ENCODE data around the gene TSPYL1.
"Not testable (repeated sequence)": the region's sequence is repeated elsewhere in the genome, so short reads cannot be mapped to it uniquely, and the experiment has no call there.

Gene TSPYL1

DNA sequence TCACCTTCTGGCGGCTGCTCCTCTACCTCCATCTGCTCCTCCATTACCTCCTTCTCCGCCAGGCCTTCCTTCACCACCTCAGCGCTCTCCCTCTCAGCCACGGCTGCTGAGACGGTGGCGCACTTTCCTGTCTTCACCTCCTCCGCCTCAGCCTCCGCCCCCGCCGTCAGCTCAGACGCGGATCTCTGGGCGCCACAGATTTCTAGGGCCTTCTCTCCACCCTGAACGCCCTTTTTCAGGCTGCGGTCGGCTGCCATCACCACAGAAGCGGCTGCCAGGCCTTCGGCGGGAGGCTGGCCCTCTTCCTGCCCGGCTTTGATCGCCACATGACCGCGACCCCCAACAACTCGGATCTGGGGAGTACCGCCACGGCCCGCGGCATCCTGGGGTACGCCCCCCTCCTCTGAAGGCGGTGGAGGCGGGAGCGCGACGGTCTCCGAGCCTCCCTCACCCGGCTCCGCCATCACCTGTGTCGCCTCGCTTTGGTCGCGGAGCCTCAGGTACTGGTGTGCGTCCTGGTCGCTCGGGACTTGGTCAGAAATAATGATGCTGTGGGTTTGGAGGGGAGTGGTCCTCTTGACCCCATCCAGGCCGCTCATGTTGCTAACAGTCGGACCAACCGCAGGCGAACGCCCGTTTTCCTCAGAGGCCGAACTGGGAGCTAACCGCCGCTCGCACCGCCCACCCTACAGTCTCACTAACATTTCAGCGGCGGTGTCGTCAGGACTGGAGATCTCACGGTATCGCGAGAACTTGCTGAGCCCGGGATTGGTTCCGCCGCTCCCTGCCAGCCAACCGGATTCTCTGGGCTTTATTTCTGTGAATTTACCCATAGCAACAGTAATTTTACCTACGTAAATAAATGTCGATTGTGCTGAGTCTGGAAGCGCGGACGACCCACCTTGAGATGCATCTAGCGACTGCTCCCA, at the start of gene TSPYL1:
Gene TSPYL1, minus strand, starts transcription at position 699 of the 929 bp plus-strand sequence. Its CDS starts 100 bp downstream, at position 599.
- DNase-seq, result peak; percentile 90

DNA sequence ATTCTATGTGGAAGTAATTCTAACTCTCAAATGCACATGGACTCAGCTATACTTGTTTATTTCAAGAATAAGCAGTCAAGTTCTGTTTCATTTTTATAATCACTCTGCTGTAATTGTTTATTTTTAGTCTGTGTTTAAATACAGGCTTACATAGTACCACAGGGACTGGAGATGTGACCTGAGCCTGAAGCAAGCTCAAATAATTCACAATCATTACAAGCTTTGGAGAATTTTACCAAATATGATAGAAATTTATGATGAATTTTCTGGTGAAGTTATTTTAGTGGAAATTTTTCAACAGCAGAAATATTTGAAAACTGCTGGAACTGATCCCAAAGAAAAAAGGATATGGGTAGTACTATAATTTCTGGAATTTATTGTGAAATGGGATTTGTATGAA, 49.4 kb upstream of the TSPYL1 start:
- DNase-seq, result no peak

DNA sequence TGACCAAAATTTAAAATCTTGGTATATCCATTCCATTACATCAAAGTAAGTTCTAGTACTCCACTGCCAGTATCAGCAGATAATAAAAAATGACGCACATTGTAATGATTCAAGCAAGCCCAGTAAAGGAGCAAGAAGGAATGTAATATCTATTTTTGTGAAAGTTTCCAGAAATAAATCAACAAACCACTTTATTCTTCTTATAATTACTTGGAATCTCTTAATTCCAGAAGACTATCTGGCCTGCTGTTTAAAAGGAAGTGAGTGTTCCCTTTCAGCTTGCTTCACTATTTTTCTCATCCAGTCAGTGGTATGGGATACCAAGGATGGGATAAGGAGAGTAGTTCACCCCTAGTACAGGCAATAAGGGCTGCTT, 48.8 kb upstream of the TSPYL1 start:
- no peak for DNase-seq

DNA sequence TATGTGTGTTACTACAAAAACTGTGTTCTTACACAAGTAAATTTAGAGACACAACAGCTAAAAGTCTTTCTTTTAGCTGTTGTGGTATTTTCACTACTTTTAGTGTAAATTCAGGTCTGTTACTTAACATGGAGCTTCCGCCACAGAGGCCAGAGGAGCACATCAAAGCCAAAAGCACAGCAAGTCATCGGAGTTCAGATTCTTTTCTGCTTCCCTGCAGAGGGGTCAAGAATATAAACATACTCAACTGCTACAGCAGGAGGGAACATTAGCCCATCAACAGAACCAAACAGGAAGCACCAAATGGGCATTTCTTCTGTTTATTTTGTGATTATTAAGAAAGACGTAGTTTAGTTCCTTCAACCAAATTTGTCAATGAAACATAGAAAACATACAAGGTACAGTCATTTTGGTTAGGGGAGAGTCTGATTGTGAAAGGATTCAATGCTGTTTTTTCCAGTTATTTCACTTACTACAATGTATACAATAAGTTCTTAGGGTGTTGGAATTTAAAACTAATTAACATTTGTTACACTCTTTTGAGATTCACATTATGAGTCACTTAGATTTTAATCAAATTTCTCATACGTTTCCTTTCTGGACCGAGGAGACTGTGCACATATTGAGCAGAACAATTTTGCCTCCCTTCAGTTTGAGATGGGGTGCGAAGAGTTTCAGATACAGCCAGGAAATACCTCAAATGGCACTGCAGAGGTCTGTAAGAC, 48.2 kb upstream of the TSPYL1 start:
- no peak for DNase-seq

DNA sequence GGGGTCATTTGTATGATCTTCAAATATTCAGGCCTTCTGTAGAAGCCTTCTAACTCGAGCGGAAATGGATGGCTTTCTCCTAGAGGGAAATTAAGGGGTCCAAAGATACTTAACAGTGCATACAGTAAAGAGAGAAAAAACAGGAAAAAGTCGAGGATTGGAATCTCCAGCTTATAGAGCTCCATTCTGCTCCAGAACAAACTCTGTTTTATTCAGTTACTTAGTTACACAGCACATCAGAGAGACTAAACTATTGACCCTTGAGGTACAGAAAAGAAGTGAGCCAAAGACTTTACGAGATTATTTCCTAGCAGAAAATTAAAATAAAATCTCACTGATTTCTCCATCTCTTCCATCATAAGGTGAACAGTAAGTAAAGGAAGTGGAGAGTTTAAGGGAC, 47.3 kb upstream of the TSPYL1 start:
- no peak for DNase-seq

DNA sequence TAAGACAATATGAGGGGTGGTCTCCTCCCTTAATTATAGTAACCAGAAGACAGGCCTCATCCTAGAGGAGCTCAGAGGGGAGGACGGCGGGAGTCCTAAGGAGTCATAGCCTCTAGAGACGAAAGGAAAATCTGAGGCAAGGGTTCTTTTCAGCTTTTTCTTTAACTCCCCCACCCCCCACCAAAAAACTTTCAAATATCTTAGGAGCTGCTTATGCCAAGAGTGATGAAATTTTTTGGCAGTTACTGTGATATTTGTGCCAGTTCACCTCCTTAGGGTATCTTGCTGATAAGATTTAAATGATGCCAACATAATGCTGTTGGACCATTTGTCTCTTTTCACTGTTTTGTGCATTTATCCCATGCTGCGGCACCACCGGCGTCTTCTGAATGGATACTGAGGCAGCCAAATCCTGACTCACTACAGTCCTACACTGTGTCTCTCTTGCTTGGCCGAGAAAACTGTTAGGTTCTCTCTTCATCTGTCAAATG, 46.5 kb upstream of the TSPYL1 start:
- DNase-seq, result no peak

DNA sequence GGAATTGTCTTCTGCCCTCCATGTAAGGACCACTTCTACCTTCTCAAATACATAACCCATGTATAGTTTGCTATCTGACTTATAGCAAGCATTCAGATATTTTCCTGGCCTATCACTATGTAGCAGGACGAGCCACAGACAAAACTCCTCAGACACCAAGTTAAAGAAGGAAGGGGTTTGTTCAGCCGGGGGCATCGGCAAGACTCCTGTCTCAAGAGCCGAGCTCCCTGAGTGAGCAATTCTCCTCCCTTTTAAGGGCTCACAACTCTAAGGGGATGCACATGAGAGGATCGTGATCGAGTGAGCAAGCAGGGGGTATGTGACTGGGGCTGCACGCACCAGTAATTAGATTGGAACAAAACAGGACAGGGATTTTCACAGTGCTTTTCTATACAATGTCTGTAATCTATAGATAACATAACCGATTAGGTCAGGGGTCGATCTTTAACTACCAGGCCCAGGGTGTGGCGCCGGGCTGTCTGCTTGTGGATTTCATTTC, 46.0 kb upstream of the TSPYL1 start:
- DNase-seq, result not testable (repeated sequence)

DNA sequence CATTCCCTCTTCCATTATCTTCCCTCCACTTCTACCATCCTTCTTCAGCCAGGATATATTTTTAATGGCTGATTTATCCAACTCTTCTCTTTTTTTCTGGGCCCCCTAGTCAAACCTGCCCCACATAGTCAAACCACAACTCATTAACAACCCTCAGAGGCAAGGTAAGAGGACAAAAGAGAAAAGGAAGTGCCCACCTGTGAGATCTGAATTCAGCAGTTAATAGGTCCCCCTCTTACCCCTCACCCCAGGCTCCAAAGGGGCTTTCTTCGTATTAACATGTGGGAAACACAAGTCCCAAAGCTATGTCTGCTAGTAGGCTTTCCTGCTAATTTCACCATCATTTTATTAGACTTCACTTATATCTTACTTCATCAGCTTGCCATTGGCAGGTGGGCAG, 44.1 kb upstream of the TSPYL1 start:
- no peak for DNase-seq

DNA sequence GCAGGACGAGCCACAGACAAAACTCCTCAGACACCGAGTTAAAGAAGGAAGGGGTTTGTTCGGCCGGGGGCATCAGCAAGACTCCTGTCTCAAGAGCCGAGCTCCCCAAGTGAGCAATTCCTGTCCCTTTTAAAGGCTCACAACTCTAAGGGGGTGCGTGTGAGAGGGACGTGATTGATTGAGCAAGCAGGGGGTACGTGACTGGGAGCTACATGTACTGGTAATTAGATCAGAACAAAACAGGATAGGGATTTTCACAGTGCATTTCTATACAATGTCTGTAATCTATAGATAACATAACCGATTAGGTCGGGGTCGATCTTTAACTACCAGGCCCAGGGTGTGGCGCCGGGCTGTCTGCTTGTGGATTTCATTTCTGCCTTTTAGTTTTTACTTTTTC, 42.2 kb upstream of the TSPYL1 start:
- not testable (repeated sequence) for DNase-seq

DNA sequence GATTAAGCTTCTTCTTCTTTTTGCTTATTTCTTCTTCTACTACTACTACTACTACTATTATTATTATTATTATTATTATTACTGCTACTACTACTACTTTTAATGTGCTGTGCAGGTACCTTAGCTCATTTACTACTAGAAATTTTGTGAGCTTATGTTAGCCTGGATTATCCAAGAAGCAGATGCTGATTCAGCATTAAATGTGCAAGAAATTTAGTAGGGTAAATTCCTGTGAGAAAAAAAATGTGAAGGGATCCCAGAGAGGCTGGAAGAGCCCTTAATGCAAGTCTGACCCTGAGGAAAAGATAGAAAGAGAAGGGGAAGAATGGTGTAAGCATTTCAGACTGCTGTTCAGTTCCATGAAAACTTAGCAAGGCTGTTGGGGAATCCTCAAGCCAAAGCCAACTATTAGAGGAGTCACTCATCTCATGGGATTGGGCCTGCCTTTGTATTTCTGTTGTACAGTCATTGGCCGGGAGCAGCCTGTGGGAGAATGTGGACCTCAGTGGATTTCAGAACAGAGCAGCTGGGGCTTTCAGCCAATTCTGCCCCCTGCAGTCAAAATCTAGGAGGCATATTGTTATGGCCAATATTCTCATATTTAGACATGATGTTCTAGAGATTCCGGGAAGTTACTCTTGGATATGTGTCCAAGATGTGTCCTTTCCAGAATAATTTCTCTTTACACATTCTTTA, 37.2 kb upstream of the TSPYL1 start:
- DNase-seq, result no peak

DNA sequence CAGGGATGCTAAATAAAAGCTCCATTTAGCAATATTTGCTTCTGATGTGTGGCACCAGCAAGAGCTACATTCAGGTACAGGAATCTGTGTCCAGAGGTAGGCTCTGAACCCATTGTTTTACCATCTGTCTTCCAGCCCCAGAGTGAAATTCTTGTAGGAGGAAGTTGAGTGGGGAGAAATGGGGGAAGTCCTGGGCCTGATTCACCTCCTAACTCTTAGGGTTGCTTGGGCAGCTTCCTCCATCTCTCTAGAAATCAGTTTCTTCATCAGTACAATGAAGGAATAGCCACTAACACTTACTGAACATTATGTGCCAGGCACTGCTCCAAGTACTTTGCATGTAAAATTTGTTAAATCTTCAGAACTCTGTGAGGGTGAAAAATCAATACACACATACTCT, 35.1 kb upstream of the TSPYL1 start:
- DNase-seq, result no peak

DNA sequence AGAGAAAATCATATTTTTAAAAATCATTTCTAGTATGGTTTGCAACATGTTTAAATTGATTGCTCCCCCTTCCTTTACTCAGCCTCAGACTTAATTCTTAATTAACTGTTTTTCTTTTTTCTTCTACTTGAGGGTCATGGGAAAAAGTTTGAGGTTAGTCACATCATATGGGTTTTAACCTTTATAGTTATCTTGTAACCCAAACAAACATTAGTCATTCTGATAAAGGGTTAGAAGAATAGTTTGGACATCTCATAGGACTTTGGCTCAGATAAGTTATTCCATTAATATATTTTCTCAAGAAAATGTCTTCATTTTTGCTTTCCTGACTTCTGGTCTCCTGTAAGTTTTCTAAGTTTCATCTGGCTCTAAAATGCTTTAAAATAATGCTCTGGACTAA, 34.5 kb upstream of the TSPYL1 start:
- DNase-seq, result no peak

DNA sequence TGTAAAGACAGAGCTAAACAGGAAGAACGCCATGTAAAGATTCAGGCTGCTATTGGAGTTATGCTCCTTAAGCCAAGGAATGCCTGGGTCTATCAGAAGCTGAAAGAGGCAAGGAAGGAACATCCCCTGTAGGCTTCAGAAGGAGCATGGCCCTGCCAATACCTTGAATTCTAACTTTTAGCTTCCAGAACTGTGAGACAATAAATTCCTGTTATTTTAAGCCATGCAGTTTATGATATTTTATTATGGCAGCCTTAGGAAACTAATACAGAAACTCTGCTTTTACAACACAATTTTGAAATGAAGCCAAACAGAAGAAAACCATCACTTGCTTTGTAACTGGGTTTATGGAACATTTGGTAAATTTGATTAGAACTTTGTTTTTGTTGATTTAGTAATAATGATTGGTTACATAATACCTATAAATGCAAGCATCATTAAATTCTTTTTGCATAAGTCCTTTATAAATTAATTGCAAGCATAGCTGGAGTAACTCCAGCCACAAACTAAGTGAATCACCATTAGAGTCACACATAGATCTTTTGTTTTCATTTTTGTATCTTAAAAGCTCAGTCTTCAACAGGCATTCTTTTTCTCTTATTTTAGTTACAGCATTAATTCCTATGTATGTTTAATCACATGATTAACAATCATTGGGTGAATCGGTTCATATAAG, 33.5 kb upstream of the TSPYL1 start:
- DNase-seq, result no peak

DNA sequence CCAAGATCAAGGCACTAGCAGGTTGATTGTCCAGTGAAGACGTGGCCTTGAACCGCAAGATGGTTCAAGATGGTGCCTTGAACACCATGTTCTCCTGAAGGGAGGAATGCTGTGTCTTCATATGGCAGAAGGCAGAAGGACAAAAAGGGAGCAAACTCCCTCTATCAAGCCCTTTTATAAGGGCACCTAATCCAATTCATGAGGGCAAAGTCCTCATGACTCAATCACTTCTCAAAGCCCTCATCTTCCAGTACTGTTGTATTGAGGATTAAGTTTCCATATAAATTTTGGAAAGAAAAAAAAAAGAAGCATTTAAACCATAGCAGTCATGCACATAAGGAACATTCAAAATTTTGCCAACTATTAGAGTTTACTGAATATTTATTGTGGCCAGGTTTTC, 29.9 kb upstream of the TSPYL1 start:
- DNase-seq, result no peak

DNA sequence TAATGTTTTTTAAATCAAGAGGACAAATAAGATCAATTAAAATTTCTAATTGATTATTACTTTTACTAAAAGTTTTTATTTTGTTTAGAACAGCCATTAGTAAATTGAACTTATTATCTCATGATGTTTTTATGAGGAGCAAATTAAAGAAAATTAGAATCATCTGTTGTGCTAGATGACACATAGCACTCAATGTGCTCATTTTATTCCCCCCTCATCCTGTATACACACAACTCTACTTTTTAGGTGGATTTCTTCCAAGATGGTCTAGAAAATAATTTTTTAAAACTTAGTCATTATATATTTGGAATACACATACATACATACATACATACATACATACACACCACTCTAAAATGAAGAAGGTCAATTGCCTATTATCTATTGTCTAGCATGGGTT, 29.3 kb upstream of the TSPYL1 start:
- no peak for DNase-seq

DNA sequence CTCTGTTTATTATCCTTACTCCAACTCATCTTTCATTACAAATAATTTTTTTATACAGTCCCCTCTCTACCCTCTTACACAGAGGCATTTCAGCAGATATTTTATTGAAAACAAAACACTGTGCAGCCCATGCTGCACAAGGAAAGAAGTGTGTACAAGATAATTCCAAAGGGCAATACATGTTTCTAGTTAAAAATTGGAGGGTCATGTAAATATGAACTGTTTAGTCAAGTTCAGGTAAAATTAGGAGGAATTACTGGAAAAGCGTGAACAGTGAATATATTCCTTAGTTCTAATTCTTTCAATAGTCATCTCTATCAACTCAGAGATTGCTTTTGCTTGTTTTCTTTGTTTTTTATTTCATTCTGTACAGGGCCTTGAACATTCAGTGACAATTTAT, 27.9 kb upstream of the TSPYL1 start:
- DNase-seq, result no peak

DNA sequence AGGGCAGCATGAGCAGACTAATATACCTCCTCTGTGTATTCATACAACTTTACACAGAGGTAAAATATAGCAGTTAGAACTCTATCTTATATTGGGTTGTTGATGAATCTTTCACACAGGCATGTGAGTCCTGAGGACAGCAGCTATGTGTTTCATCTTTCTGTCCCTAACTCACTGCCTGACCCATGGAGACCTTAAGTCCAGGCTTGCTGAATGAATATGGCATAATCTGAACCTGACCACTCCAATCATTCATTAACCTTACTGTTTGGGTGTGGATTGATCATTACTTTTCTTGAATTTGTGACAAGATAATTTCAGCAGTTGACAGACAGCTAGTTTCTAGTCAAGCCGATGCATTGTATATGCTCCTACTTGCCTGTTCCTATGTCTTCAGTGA, 27.3 kb upstream of the TSPYL1 start:
- no peak for DNase-seq

DNA sequence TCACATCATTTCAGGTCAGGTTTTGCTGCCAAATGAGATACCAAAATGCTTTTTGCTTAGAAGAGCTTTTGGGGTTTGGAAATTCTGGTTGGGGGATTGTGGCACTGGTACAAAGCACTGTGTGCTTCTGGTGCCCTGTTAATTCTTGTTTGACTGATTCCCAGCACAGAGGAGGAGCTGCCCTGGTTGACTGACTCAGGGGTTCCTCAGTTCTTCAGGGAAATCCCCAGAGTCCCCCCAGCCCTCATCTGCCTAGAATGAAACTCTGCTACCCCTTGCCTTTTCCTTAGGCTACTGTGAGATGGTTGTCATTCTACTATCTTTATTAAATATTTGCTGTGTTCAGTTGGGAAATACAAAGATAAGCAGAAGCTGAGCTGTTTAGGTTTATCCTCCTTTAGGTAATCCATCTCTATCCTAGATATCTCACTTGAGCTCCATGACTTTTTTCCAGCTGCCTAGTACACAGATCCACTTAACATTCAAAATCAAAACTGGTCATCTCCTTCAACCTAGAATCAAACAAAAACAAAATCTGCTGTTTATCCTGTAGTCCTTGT, 24.9 kb upstream of the TSPYL1 start:
- no peak for DNase-seq

DNA sequence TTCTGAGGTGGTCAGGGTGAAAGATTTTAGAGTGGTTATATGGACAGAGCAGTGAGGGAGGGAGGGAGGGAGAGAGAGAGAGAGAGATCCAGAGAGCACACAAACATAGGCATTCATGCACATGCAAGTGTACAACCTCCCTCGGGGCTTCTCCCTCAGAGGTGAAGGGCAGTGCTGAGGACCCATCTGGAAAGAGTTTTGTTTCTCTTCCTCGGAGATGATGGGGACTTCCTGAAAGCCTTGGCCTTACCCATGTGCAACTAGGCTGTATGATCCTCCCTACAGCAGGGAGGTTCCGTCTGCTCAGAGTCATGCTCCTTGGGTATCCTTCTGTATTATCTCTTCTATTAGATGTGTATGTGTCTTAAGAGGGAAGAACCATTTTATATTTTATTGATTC, 21.4 kb upstream of the TSPYL1 start:
- no peak for DNase-seq

DNA sequence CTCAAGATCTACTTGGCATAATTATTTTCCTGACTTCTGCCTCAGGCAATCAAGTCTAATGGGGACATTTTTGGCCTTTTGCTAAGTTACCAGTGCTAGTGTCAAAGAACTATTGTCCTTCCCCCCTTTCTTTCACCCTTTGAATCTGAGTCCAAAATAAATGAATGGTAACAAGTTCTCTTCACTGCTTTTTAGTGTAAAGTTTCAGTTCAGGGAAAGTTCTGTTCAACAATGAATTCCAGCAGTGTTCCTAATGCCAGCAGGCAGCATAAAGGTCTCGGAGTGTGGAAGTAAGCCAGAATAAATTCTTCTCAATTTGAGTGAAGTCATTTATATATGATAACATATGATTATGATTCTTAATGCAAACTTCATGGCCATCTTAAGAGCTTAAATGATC, 20.8 kb upstream of the TSPYL1 start:
- no peak for DNase-seq

DNA sequence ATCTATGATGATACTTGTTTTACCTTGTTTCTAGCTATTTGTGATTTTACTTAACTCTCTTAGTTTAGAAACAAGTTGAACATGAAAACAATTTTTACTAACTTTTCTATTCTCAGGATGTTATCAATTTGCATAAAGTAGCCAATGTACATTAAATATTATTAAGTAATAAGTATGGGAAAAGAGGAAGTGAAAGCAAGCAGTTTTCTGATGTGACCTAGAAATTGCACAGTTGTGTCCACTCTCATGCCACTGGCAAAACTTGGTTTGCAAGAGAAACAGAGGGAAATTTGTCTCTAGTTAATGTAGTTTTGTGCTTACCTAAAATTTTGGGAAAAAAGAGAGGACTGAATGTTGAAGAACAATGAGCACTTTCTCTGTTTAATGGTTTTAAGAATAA, 19.2 kb upstream of the TSPYL1 start:
- DNase-seq, result no peak

DNA sequence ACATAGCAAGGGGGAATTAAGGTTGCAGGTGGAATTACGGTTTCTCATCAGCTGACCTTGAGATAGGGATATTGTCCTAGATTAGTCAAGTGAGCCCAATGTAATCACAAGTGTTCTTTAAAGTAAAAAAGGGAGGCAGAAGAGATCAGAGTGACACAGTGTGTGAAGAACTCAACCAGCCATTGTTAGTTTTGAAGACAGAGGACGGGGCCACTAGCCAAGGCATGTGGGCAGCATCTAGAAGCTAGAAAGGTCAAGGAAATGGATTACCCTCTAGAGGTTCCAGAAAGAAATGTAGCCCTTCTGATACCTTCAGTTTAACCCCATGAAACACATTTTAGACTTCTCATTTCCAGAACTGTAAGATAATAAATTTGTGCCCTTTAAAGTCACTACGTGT, 18.5 kb upstream of the TSPYL1 start:
- DNase-seq, result no peak

Measured in activated T-cell treated with anti-CD3 and anti-CD28 coated beads, Interleukin-2, amount 50 U/mL, for 1 hour (primary cell).